Activated T-cell treated with anti-CD3 and anti-CD28 coated beads, Interleukin-2, amount 50 U/mL, for 4 hours (primary cell): ENCODE data around the gene RIMKLB. TPM values are rescaled to one million over a fixed set of nuclear protein-coding genes. Genes with fewer than 3 reads are reported as not detected.
"Not testable (repeated sequence)": the region's sequence is repeated elsewhere in the genome, so short reads cannot be mapped to it uniquely, and the experiment has no call there.

Source experiments
- ATAC-seq, 2 donors: fragments of 200-7000 bp; cut with Tn5 transposase; one replicate each; pipeline ENCODE4 v1.10.0; 2021
- DNase-seq: peaks from one replicate; pipeline ENCODE4 v3.0.0-alpha.2; 2020
- H3K27me3 Mint-ChIP-seq: one replicate; pipeline ENCODE4 v1.8.0; 2021; ENCODE audit warnings: low read depth, mixed read lengths
- H3K36me3 Mint-ChIP-seq: one replicate; pipeline ENCODE4 v1.8.0; 2022; ENCODE audit warnings: mixed read lengths; ENCODE audit not compliant: insufficient read depth
- H3K4me1 Mint-ChIP-seq: one replicate; pipeline ENCODE4 v1.8.0; 2021; ENCODE audit warnings: low read depth, mixed read lengths
- H3K4me3 Mint-ChIP-seq: one replicate; pipeline ENCODE4 v1.8.0; 2021; ENCODE audit warnings: mild to moderate bottlenecking, moderate library complexity, mixed read lengths
- H3K9me3 Mint-ChIP-seq: one replicate; pipeline ENCODE4 v1.8.0; 2021; ENCODE audit warnings: mixed read lengths
- total RNA-seq, 3 donors: library from RNA; stranded (reverse); gene quantifications; one replicate each; pipeline ENCODE4 v1.2.1, GENCODE V29; 2021

Gene RIMKLB
- total RNA-seq, 3 donors from 2014 or later = 5.7 to 7.7 (median 6.0) TPM

DNA sequence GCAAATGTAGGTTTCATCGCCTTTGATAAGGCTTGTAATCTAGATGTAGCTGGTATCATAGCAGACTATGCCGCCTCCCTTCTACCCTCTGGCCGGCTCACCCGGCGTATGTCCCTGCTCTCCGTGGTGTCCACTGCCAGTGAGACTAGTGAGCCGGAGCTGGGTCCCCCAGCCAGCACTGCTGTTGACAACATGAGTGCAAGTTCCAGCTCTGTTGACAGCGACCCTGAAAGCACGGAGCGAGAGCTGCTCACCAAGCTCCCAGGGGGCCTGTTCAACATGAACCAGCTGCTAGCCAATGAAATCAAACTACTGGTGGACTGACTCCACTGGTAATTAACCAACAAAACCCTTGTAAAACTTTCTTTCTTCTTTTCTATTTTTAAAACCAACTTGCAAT lies 75.7 kb downstream of the RIMKLB start:
- no peaks in the 10 kb centered on the region for H3K4me1 Mint-ChIP-seq
- no peak for DNase-seq
- H3K36me3 Mint-ChIP-seq = peaks cover 20% of the 10 kb centered on the region
- H3K27me3 Mint-ChIP-seq = no peaks in the 10 kb centered on the region
- no peak for ATAC-seq
- H3K4me3 Mint-ChIP-seq = no peak overlapping the region
- H3K9me3 Mint-ChIP-seq = no peaks in the 10 kb centered on the region

DNA sequence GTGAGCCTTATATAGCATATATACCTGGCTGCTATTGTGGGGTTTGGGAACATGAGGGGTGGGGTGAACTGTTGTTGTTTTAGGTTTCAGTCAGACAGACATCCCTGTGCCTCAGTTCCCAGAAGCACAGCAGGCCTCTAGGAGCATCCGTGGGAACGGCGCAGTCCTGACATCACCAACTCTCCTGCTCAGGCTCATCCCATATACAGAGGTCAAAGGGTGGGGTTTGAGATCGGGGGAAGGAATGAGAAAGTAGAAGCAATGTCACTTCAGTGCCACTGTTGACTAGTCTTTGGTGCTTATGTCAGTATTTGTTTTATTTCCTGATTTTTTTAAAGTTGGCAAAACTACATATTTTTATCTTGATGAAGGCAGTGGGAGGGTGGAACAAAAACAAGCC lies 81.5 kb downstream of the RIMKLB start:
- Mint-ChIP-seq H3K4me1 (no peaks in the 10 kb centered on the region), H3K36me3 (peaks cover 17% of the 10 kb centered on the region), H3K4me3 (no peak overlapping the region), H3K9me3 (no peaks in the 10 kb centered on the region), H3K27me3 (no peaks in the 10 kb centered on the region)
- DNase-seq (no peak), ATAC-seq (no peak)

DNA sequence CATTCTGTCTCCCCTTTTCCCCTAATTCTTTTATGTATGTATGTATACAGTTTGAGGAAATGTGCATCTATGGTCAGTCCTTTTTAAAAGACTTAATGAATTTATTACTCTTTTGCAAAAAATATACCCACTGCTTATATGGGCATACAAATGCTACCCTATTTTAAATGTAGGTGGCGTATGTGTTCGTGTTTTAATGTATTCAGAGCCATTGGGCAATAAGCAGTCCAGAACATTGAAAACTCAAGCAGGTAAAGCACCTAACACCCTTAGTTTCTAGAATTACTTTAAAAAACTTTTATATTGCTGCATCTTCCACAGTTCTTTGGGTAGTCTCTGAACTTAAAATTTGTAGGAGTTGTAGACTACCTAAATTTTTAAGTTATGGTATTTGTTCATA lies 82.1 kb downstream of the RIMKLB start:
- Mint-ChIP-seq H3K4me1 (no peaks in the 10 kb centered on the region), H3K36me3 (peaks cover 17% of the 10 kb centered on the region), H3K9me3 (no peaks in the 10 kb centered on the region), H3K27me3 (no peaks in the 10 kb centered on the region), H3K4me3 (no peak overlapping the region)
- DNase-seq = no peak
- no peak for ATAC-seq

DNA sequence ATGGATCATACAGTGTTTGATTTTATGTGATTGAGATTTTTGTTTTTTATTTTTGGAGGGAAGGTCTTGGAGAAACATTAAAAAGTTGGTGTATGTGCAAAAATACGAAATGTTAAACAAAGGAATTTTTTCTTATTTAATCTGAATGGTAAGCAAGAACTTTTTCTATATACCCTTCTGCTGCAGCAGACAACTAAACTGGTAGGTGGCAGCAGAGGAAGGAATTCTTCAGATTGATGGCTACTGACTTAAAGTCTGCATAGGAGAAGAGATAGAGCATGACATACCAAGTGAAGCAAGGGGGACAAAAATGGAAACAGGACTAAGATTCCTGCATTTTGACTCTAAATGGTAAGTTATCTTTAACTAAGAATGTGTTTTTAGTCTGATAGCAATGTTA lies 82.6 kb downstream of the RIMKLB start:
- ATAC-seq (no peak), DNase-seq (no peak)
- peaks cover 17% of the 10 kb centered on the region for H3K36me3 Mint-ChIP-seq
- no peak overlapping the region for H3K4me3 Mint-ChIP-seq
- H3K9me3 Mint-ChIP-seq = no peaks in the 10 kb centered on the region
- H3K27me3 Mint-ChIP-seq = no peaks in the 10 kb centered on the region
- no peaks in the 10 kb centered on the region for H3K4me1 Mint-ChIP-seq

DNA sequence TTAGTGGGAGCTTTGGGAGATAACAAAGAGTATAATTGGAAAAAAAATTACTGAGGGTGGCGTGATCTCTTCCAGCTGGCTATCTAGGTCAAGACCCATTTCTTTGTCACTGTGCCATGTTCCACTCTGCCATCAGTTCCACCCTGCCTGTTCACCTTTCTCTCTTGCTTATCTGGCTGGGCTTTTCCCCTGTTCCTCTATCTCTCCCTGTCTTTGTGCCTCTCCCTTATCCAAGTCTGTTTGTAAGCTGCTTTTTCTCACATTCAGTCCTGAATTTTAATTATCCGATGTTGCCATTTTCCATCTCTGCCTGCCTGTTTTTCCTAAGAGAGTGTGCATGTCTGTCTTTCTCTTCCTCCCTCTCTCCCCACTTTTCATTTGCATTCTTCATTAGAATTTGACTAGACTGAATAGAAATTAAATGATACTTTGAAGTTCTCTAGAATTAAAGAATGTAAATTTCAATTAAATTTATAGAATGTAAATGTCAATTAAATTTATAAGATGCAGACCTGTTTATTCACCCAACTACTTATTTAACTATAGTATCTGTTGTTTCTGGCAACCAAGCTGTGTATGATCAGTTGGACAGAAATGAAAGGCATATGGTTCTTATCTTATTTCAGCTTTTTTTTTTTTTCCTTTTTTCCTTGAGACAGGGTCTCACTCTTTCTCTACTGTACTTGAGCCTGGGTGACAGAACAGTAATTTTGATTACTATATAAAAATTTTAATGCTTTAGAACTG lies 83.8 kb downstream of the RIMKLB start:
- Mint-ChIP-seq H3K9me3 (no peaks in the 10 kb centered on the region), H3K36me3 (peaks cover 11% of the 10 kb centered on the region), H3K4me1 (no peaks in the 10 kb centered on the region), H3K4me3 (no peak overlapping the region), H3K27me3 (no peaks in the 10 kb centered on the region)
- ATAC-seq = no peak
- DNase-seq = no peak

DNA sequence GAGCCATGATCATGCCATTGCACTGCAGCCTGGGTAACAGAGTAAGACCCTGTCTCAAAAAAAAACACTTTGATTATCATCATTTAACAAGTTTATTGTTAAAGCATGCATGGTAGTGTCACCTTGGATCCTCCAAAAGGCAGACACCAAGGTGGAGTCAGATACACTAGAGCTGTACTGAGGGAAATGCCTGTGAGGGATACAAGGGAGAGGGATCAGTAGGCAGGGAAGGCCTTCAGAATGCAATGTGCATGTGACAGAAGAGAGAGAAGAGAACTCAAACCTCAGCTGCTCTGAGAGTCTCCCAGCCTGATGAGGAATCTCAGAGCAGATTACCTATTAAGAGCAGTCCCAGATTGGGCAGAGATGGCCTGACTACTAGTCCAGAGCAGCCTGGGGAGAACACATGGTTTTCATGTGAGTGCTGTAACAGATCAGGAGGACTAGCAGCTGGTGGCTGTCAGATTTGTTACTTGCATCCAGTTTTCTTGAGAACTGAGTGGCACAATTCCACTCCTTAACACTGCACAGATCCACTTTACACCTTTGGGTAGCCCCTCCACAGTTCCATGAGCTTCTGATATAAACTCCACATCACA lies 86.6 kb downstream of the RIMKLB start:
- no peak overlapping the region for H3K4me3 Mint-ChIP-seq
- H3K36me3 Mint-ChIP-seq = peaks cover 8% of the 10 kb centered on the region
- H3K9me3 Mint-ChIP-seq = no peaks in the 10 kb centered on the region
- H3K27me3 Mint-ChIP-seq = no peaks in the 10 kb centered on the region
- H3K4me1 Mint-ChIP-seq = no peaks in the 10 kb centered on the region
- no peak for DNase-seq
- no peak for ATAC-seq

DNA sequence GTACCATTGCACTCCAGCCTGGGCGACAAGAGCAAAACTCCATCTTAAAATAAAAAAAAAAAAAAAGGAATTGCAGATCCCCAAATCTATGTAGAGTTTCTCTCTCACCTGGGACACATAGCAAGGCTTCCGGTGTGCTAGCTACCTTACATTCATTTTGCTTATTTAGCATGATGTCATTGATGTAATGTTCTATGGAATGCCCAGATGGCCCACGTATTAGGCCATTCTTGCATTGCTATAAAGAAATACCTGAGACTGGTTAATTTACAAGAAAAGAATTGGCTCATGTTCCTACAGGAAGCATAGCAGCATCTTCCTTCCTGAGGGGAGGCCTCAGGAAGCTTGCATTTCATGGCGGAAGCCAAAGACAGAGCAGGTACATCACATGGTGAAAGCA lies 87.7 kb downstream of the RIMKLB start:
- peaks cover 8% of the 10 kb centered on the region for H3K36me3 Mint-ChIP-seq
- no peaks in the 10 kb centered on the region for H3K27me3 Mint-ChIP-seq
- no peak overlapping the region for H3K4me3 Mint-ChIP-seq
- ATAC-seq = no peak
- no peaks in the 10 kb centered on the region for H3K9me3 Mint-ChIP-seq
- H3K4me1 Mint-ChIP-seq = no peaks in the 10 kb centered on the region
- no peak for DNase-seq

DNA sequence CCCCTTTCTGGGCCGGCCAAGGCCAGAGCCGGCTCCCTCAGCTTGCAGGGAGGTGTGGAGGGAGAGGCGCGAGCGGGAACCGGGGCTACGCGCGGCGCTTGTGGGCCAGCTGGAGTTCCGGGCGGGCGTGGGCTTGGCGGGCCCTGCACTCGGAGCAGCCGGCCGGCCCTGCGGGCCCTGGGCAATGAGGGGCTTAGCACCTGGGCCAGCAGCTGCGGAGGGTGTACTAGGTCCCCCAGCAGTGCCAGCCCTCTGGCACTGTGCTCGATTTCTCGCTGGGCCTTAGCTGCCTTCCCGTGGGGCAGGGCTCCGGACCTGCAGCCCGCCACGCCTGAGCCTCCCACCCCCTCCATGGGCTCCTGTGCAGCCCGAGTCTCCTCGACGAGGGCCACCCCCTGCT lies 89.4 kb downstream of the RIMKLB start:
- H3K4me1 Mint-ChIP-seq = not testable (repeated sequence)

DNA sequence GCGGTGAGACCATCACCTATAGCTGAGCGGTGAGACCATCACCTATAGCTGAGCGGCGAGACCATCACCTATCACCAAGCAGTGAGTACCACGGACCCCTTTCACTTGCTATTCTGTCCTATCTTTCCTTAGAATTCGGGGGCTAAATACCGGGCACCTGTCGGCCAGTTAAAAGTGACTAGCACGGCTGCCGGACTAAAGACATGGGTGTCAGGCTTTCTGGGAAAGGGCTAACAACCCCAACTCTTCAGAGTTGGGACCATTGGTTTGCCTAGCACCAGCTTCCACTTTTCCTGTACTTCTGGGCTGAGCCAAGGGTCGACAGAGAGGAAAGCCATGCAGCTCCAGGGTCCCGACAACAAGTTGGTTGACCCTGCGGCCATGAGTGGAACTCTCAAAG lies 90.9 kb downstream of the RIMKLB start:
- DNase-seq, ATAC-seq, H3K4me1 Mint-ChIP-seq, H3K36me3 Mint-ChIP-seq, H3K9me3 Mint-ChIP-seq, H3K27me3 Mint-ChIP-seq: not testable (repeated sequence)
- peak overlapping the region; percentile 37 for H3K4me3 Mint-ChIP-seq

More for the DNA sequence above, 89.4 kb downstream of the RIMKLB start:
- not testable (repeated sequence) for ATAC-seq, H3K4me3 Mint-ChIP-seq, DNase-seq, H3K36me3 Mint-ChIP-seq, H3K9me3 Mint-ChIP-seq, H3K27me3 Mint-ChIP-seq

DNA sequence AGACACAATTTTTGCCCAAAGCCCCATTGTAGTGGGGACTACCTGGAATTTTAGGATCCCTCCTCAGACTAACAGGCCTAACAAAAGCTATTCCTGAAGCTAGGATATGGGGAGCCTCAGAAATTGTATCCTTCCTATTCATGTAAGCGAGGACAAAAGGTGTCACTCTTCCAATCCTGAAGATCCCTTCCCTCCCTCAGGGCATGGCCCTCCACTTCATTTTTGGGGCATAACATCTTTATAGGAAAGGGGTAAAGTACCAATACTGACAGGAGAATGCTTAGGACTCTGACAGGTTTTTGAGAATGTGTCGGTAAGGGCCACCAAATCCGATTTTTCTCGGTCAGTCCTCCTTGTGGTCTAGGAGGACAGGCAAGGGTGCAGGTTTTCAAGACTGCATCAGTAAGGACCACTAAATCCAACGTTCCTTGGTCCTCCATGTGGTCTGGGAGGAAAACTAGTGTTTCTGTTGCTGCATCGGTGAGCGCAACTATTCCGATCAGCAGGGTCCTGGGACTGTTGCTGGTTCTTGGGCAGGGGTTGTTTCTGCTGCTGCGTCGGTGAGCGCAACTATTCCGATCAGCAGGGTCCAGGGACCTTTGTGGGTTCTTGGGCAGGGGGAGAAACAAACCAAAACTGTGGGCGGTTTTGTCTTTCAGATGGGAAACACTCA lies 91.7 kb downstream of the RIMKLB start:
- not testable (repeated sequence) for DNase-seq, H3K36me3 Mint-ChIP-seq, H3K4me1 Mint-ChIP-seq, ATAC-seq, H3K9me3 Mint-ChIP-seq, H3K27me3 Mint-ChIP-seq, H3K4me3 Mint-ChIP-seq

DNA sequence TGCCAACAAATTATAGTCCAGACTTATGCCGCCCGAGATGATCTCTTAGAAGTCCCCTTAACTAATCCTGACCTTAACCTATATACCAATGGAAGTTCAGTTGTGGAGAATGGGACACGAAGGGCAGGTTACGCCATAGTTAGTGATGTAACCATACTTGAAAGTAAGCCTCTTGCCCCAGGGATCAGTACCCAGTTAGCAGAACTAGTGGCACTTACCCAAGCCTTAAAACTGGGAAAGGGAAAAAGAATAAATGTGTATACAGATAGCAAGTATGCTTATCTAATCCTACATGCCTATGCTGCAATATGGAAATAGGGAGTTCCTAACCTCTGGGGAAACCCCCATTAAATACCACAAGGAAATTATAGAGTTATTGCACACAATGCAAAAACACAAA lies 95.4 kb downstream of the RIMKLB start:
- not testable (repeated sequence) for H3K4me1 Mint-ChIP-seq, H3K27me3 Mint-ChIP-seq, H3K9me3 Mint-ChIP-seq

DNA sequence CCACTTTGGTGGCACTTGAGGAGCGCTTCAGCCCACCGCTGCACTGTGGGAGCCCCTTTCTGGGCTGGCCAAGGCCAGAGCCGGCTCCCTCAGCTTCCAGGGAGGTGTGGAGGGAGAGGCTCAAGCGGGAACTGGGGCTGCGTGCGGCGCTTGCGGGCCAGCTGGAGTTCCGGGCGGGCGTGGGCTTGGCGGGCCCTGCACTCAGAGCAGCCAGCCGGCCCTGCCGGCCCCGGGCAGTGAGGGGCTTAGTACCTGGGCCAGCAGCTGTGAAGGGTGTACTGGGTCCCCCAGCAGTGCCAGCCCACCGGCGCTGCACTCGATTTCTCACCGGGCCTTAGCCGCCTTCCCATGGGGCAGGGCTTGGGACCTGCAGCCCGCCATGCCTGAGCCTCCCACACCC lies 96.8 kb downstream of the RIMKLB start:
- not testable (repeated sequence) for DNase-seq, ATAC-seq, H3K4me1 Mint-ChIP-seq, H3K27me3 Mint-ChIP-seq, H3K4me3 Mint-ChIP-seq, H3K9me3 Mint-ChIP-seq, H3K36me3 Mint-ChIP-seq

More for the DNA sequence above, 95.4 kb downstream of the RIMKLB start:
- not testable (repeated sequence) for DNase-seq, H3K36me3 Mint-ChIP-seq, H3K4me3 Mint-ChIP-seq, ATAC-seq

DNA sequence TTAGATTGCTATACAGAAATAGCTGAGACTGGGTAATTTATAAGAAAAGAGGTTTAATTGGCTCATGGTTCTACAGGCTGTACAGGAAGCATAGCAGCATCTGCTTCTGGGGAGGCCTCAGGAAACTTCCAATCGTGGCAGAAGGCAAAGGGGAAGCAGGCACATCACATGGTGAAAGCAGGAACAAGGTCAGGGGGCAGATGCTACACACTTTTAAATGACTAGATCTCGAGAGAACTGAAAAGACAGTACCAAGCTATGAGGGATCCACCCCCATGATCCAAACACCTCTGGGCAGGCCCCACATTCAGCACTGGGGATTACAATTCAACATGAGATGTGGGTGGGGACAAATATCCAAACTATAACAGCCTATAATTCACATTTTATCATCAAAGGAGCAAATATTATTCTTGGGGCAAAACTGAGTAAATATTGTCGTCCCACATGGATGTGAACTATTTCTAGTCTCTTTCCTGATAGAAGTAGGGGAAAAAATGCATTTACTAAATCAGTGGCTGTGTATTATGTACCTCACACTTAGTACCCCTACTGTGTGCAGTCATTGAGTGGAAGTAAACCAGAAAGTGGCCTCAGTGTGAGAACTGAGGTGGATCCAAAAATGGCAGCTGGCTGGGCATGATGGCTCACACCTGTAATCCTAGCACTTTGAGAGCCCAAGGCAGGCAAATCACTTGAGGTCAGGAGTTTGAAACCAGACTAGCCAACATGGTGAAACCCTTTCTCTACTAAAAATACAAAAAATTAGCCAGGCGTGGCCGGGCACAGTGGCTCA lies 99.2 kb downstream of the RIMKLB start:
- no peak for DNase-seq
- H3K4me1 Mint-ChIP-seq = no peaks in the 10 kb centered on the region
- no peak for ATAC-seq
- H3K27me3 Mint-ChIP-seq = peaks cover 2% of the 10 kb centered on the region
- H3K4me3 Mint-ChIP-seq = no peak overlapping the region
- no peaks in the 10 kb centered on the region for H3K9me3 Mint-ChIP-seq
- no peaks in the 10 kb centered on the region for H3K36me3 Mint-ChIP-seq

DNA sequence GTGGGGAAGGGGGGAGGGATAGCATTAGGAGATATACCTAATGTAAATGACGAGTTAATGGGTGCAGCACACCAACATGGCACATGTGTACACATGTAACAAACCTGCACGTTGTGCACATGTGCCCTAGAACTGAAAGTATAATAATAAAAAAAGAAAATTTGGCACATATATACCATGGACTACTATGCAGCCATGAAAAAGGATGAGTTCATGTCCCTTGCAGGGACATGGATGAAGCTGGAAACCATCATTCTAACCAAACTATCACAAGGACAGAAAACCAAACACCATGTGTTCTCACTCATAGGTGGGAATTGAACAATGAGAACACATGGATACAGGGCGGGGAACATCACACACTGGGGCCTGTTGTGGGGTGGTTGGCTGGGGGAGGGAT lies 103.4 kb downstream of the RIMKLB start:
- not testable (repeated sequence) for H3K4me1 Mint-ChIP-seq, H3K27me3 Mint-ChIP-seq, H3K4me3 Mint-ChIP-seq, DNase-seq, H3K36me3 Mint-ChIP-seq, H3K9me3 Mint-ChIP-seq, ATAC-seq
